ENCODE results near the gene LYPLAL1.
A peak's percentile ranks its signal among the peaks of the same experiment; 100 is the strongest.

LYPLAL1 gene

GRCh38 chr1:219173758-219174459 is at the start of gene LYPLAL1:
Gene LYPLAL1, plus strand, starts transcription at chr1:219173878. Its CDS starts 13 bp downstream, at chr1:219173891.
- in situ Hi-C loops (cut with MboI; ENCODE audit: low sequenced_read_pairs, unreplicated experiment): no loop called here
- peak; percentile 90 for DNase-seq (ENCODE audit: low spot score)
- peak; percentile 24 for TF ChIP-seq CTCF (IDR thresholded peaks at IDR 0.05; ENCODE audit: borderline replicate concordance, control extremely low read depth, extremely low read depth, insufficient read depth, missing control alignments)

- TF ChIP-seq CTCF (IDR thresholded peaks at IDR 0.05; ENCODE audit: borderline replicate concordance, control extremely low read depth, extremely low read depth, insufficient read depth, missing control alignments): no peak
- in situ Hi-C loops (cut with MboI; ENCODE audit: low sequenced_read_pairs, unreplicated experiment): no loop called here
- DNase-seq (ENCODE audit: low spot score): no peak
Measured at GRCh38 chr1:219124163-219124562, 49.5 kb upstream of the LYPLAL1 start.

- in situ Hi-C loops (cut with MboI; ENCODE audit: low sequenced_read_pairs, unreplicated experiment): no loop called here
- TF ChIP-seq CTCF (IDR thresholded peaks at IDR 0.05; ENCODE audit: borderline replicate concordance, control extremely low read depth, extremely low read depth, insufficient read depth, missing control alignments): no peak
- no peak for DNase-seq (ENCODE audit: low spot score)
Measured at GRCh38 chr1:219125342-219125741, 48.3 kb upstream of the LYPLAL1 start.

- no peak for TF ChIP-seq CTCF (IDR thresholded peaks at IDR 0.05; ENCODE audit: borderline replicate concordance, control extremely low read depth, extremely low read depth, insufficient read depth, missing control alignments)
- in situ Hi-C loops (cut with MboI; ENCODE audit: low sequenced_read_pairs, unreplicated experiment): no loop called here
- DNase-seq (ENCODE audit: low spot score): no peak
Measured at GRCh38 chr1:219126377-219126776, 47.3 kb upstream of the LYPLAL1 start.

- DNase-seq (ENCODE audit: low spot score): no peak
- in situ Hi-C loops (cut with MboI; ENCODE audit: low sequenced_read_pairs, unreplicated experiment): no loop called here
- no peak for TF ChIP-seq CTCF (IDR thresholded peaks at IDR 0.05; ENCODE audit: borderline replicate concordance, control extremely low read depth, extremely low read depth, insufficient read depth, missing control alignments)
Measured at GRCh38 chr1:219128957-219129356, 44.7 kb upstream of the LYPLAL1 start.

- in situ Hi-C loops (cut with MboI; ENCODE audit: low sequenced_read_pairs, unreplicated experiment): no loop called here
- DNase-seq (ENCODE audit: low spot score): no peak
- TF ChIP-seq CTCF (IDR thresholded peaks at IDR 0.05; ENCODE audit: borderline replicate concordance, control extremely low read depth, extremely low read depth, insufficient read depth, missing control alignments): no peak
Measured at GRCh38 chr1:219130366-219130935, 43.2 kb upstream of the LYPLAL1 start.
